ENCODE results near the gene BRAP.

DNA sequence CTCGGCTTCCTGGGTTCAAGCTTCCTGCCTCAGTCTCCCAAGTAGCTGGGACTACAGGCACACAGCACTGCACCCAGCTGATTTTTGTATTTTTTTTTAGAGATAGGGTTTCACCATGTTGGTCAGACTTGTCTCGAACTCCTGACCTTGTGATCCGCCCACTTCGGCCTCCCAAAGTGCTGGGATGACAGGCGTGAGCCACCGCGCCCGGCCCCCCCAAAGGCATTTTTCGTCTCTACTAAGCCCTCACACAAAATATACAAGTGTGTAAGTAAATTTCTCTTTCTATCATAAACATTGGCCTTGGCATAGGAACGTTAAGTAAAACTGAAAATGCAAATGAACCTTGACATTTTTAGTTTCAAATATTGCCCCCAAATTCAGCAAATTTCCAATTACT, 2.2 kb upstream of the BRAP start:
- TF ChIP-seq YY1 (IDR thresholded peaks at IDR 0.05; ENCODE audit: insufficient read depth, insufficient read length) (no peak), SUZ12 (IDR thresholded peaks at IDR 0.05; ENCODE audit: extremely low read depth, insufficient read depth, insufficient read length) (no peak), ZNF274 (IDR thresholded peaks at IDR 0.05; ENCODE audit: low read depth, low read length) (no peak)
